PC-9 (cell line): Measurements from ENCODE around the gene COL15A1. TPM values are rescaled to one million over a fixed set of nuclear protein-coding genes. Genes with fewer than 3 reads are reported as not detected.

ENCODE experiments used
- BruUV-seq: library from RNA; stranded (reverse); fragments of 400-500 nt; replicated peaks from 2 replicates; lab custom pipeline; 2021; lab: Mats Ljungman, UMichigan
- CTCF ChIA-PET: fragments of 300-600 bp; sonication (Branson Sonifier 250); formaldehyde crosslinking; loops from one replicate; lab custom pipeline; 2022; ENCODE audit warnings: antibody characterized with exemption; lab: Charles Lee
- POLR2A ChIA-PET: fragments of 300-600 bp; sonication (Branson Sonifier 250); formaldehyde crosslinking; loops from one replicate; lab custom pipeline; 2022; ENCODE audit warnings: antibody characterized with exemption; ENCODE audit not compliant: unreplicated experiment; lab: Charles Lee
- DNase-seq, 2 experiments: peaks; one replicate each; pipeline versions ENCODE4 v3.0.0 to v3.0.0-alpha.2; 2015 to 2022; ENCODE audit warnings: mixed read lengths in 1 of 2
- H2AFZ ChIP-seq: fragments of 200-600 bp; sonication (generic); 2 replicates; pipeline ENCODE4 v1.8.1; 2017; ENCODE audit warnings: antibody characterized with exemption
- H3F3A ChIP-seq: fragments of 200-600 bp; sonication (generic); 2 replicates; pipeline ENCODE4 v1.8.1; 2017; ENCODE audit warnings: antibody characterized with exemption, mild to moderate bottlenecking, low read depth; ENCODE audit not compliant: insufficient read depth
- H3K27ac ChIP-seq: fragments of 200-600 bp; sonication (generic); 2 replicates; pipeline ENCODE4 v1.6.1; 2016; ENCODE audit warnings: mixed run types
- H3K27me3 ChIP-seq: fragments of 200-600 bp; sonication (generic); 2 replicates; pipeline ENCODE4 v1.6.1; 2016; ENCODE audit warnings: low read depth, mixed run types; ENCODE audit not compliant: insufficient read depth
- H3K36me3 ChIP-seq: fragments of 200-600 bp; sonication (generic); 2 replicates; pipeline ENCODE4 v1.6.1; 2016; ENCODE audit warnings: low read depth, mixed run types
- H3K4me1 ChIP-seq: fragments of 200-600 bp; sonication (generic); replicated peaks from 2 replicates; pipeline ENCODE4 v1.6.1; 2016; ENCODE audit warnings: mixed run types; ENCODE audit not compliant: insufficient read depth
- H3K4me2 ChIP-seq: fragments of 200-600 bp; sonication (generic); 2 replicates; pipeline ENCODE4 v1.6.1; 2017; ENCODE audit warnings: mixed run types
- H3K4me3 ChIP-seq: fragments of 200-600 bp; sonication (generic); 2 replicates; pipeline ENCODE4 v1.6.1; 2016; ENCODE audit warnings: mixed run types
- H3K79me2 ChIP-seq: fragments of 200-600 bp; sonication (generic); 2 replicates; pipeline ENCODE4 v1.6.1; 2017; ENCODE audit warnings: low read depth, mixed run types
- H3K9me2 ChIP-seq: fragments of 200-600 bp; sonication (generic); 2 replicates; pipeline ENCODE4 v1.8.1; 2017; ENCODE audit warnings: mild to moderate bottlenecking; ENCODE audit not compliant: insufficient read depth
- H3K9me3 ChIP-seq: fragments of 200-600 bp; sonication (generic); 2 replicates; pipeline ENCODE4 v1.8.1; 2016; ENCODE audit warnings: low read depth; ENCODE audit not compliant: insufficient read depth
- H4K20me1 ChIP-seq: fragments of 200-600 bp; sonication (generic); 2 replicates; pipeline ENCODE4 v1.8.1; 2017; ENCODE audit not compliant: insufficient read depth
- CTCF ChIP-seq: fragments of 200-600 bp; sonication (generic); conservative IDR thresholded peaks from 2 replicates; pipeline ENCODE4 v1.6.1; 2017; ENCODE audit warnings: mixed run types, antibody characterized with exemption, mild to moderate bottlenecking, moderate library complexity
- EZH2 ChIP-seq: fragments of 200-600 bp; sonication (generic); IDR thresholded peaks from 2 replicates; pipeline ENCODE4 v1.8.0; 2017; ENCODE audit warnings: antibody characterized with exemption, low read depth
- intact Hi-C: fragments of 100-400 bp; cut with micrococcal nuclease; formaldehyde crosslinking; loops from one replicate; pipeline ENCODE4 v1.10.0; 2022; ENCODE audit not compliant: unreplicated experiment
- total RNA-seq: library from RNA; stranded (reverse); gene quantifications from 2 replicates; pipeline ENCODE4 v1.2.3, GENCODE V29; 2021

Gene COL15A1
- total RNA-seq, 1 experiment from 2014 or later, result not detected

- intact Hi-C loops, result no loop called here
- Histone ChIP-seq H3K27me3 (0 out of 2 replicates have a peak, but pooled peaks cover 3% of the 10 kb centered on the region), H4K20me1 (no peaks in the 10 kb centered on the region), H3F3A (no peaks in the 10 kb centered on the region), H3K27ac (no peak overlapping the region), H3K36me3 (no peaks in the 10 kb centered on the region), H3K9me3 (no peaks in the 10 kb centered on the region), H3K4me2 (no peak overlapping the region), H3K4me3 (no peak overlapping the region), H3K9me2 (no peaks in the 10 kb centered on the region), H3K4me1 (no peaks in the 10 kb centered on the region), H3K79me2 (no peaks in the 10 kb centered on the region), H2AFZ (no peak overlapping the region)
- TF ChIP-seq CTCF, result no peak
- TF ChIP-seq EZH2, result no peak
- no peak for DNase-seq
- POLR2A ChIA-PET, result no interaction called here
- no TSS peak for BruUV-seq
- CTCF ChIA-PET, result no interaction called here
Observed at GRCh38 chr9:98916660-98917059, 27.0 kb upstream of the COL15A1 start.

- H3K4me1 ChIP-seq, result no peaks in the 10 kb centered on the region
- no peak for DNase-seq
- no peaks in the 10 kb centered on the region for H3K36me3 ChIP-seq
- H4K20me1 ChIP-seq, result no peaks in the 10 kb centered on the region
- no peak overlapping the region for H2AFZ ChIP-seq
- POLR2A ChIA-PET, result no interaction called here
- no peak overlapping the region for H3K27ac ChIP-seq
- intact Hi-C loops, result no loop called here
- H3K27me3 ChIP-seq, result no peaks in the 10 kb centered on the region
- no peak overlapping the region for H3K4me3 ChIP-seq
- no peaks in the 10 kb centered on the region for H3K9me3 ChIP-seq
- CTCF ChIA-PET, result no interaction called here
- no peaks in the 10 kb centered on the region for H3K79me2 ChIP-seq
- no TSS peak for BruUV-seq
- no peaks in the 10 kb centered on the region for H3K9me2 ChIP-seq
- no peaks in the 10 kb centered on the region for H3F3A ChIP-seq
- no peak overlapping the region for H3K4me2 ChIP-seq
- TF ChIP-seq EZH2 (no peak), CTCF (no peak)
Observed at GRCh38 chr9:98917746-98918487, 25.8 kb upstream of the COL15A1 start.

GRCh38 chr9:98921732-98922131 is 22.0 kb upstream of the COL15A1 start:
- Histone ChIP-seq H3K9me2 (no peaks in the 10 kb centered on the region), H3K36me3 (no peaks in the 10 kb centered on the region), H3K4me2 (no peak overlapping the region), H3K4me1 (no peaks in the 10 kb centered on the region), H3K9me3 (no peaks in the 10 kb centered on the region), H3F3A (no peaks in the 10 kb centered on the region), H3K27ac (no peak overlapping the region), H3K27me3 (no peaks in the 10 kb centered on the region), H2AFZ (no peak overlapping the region), H4K20me1 (no peaks in the 10 kb centered on the region), H3K79me2 (no peaks in the 10 kb centered on the region), H3K4me3 (no peak overlapping the region)
- ChIA-PET CTCF (no interaction called here), POLR2A (no interaction called here)
- TF ChIP-seq EZH2 (no peak), CTCF (no peak)
- no TSS peak for BruUV-seq
- DNase-seq, result no peak
- intact Hi-C loops, result no loop called here
